HG03175 (cell line): Measurements from ENCODE around the gene ZBTB5.
A peak's percentile ranks its signal among the peaks of the same experiment; 100 is the strongest.
"Not testable (repeated sequence)": the region's sequence is repeated elsewhere in the genome, so short reads cannot be mapped to it uniquely, and the experiment has no call there.

Experiments used
- ATAC-seq: cut with Tn5 transposase; IDR thresholded peaks from one replicate; pipeline ENCODE4 v1.9.1; 2021; ENCODE audit warnings: mild to moderate bottlenecking, moderate library complexity; ENCODE audit not compliant: unreplicated experiment

The ZBTB5 gene

DNA sequence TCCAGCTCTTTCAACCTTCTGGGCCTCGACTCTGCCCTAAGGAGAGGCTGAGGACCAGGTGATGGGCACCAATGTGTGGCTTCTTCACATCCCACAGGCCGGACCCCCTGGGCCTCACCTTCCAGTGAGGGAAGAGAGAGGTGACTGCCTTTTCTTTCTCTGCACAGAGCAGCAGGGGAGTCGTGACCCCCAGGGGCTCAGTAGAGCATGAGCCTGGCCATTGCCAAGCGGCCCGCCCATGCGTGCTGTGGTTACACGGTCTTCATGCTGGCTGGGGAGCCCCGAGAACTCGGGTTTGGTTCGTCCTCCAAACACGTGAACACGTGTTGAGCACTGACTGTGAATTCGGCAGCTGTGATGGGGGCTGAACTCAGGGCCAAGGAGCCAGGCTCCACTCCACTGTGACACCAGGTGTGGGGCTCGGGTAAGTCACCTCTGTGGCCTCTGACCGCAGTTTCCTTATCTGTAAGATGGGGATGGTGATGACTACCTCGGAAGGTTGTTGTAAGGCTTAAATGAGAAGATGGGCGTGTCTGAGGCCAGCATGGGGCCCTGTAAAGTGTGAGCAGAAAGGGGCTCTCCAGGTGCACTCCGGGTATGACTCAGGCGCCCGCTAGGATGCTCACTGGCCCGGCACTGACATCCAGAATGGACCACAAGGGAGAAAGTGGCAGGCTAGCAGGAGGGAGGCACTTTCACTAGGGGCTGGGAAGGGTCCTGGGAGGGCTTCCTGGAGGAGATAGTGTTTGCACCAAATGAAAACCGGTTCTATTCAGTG is 56.1 kb downstream of the ZBTB5 start:
- ATAC-seq: peak; percentile 91

DNA sequence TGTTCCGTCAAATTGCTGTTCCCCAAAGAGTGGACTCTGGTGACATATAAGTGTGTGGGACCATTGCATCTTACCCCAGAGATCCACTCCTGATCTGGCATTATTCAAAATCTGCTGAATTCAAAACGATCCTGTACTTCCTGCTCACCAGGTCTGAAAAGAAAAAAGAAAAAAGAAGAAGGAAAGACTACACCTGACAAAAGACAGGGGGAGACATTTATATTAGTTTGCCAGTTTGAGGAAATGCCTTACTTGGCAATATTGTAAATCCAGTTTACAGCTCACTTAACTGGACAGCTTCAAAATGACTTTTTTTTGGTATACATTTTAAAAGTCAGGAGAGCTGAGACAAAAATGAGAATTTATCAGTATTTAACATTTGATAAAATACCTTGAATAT is 57.8 kb downstream of the ZBTB5 start:
- ATAC-seq: no peak

DNA sequence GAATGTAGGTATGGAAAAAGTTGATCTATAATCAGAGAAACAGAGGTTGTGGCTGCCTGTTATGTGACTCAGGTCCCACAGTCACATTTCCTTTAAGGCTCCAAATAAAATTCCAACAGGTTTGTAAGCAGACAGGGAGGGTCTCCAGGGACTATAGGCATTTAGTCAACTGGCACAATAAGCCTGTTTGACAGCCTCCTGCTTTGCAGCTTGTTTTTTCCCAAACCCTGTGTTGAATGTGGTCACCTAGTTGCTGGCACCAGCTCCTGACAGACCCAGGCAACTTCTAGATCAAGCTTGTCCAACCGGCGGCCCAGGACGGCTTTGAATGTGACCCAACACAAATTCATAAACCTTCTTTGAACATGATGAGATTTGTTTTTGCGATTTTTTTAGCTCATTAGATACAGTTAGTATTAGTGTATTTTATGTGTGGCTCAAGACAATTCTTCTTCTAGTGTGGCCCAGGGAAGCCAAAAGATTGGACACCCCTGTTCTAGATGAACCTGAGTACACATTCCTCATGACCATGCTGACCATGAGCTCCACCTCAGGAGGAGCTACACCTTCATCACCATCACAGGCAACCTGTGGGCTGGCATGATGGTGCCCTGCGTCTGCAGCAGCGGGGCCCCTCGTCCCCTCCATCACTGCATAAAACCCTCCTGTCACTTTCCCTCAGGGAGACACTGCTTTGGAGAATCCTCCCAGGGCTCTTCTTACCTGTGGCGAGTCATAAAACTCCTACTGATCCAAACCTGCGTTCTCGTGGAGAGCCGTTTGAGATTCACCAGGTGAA is 58.4 kb downstream of the ZBTB5 start:
- no peak for ATAC-seq

DNA sequence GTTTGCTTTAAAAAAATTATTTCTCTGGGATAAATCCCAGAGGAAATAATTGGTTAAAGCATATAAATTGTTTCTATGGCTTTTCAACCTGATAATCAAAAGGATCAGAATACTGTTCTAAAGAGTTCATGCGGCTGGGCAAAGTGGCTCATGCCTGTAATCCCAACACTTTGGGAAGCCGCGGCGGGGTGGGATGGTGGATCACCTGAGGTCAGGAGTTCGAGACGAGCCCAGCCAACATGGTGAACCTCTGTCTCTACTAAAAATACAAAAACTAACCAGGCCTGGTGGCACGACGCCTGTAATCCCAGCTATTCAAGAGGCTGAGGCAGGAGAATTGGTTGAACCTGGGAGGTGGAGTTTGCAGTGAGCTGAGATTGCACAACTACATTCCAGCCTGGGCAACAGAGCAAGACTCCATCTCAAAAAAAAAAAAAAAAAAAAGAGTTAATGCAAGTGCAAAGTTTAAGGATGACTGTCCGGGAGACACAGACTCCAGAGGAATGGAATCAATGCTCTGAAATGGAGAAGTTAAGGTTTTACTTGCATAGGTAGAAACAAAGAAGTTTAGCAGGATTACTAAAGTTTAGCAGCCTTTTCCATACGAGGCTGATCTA is 59.4 kb downstream of the ZBTB5 start:
- ATAC-seq: no peak

DNA sequence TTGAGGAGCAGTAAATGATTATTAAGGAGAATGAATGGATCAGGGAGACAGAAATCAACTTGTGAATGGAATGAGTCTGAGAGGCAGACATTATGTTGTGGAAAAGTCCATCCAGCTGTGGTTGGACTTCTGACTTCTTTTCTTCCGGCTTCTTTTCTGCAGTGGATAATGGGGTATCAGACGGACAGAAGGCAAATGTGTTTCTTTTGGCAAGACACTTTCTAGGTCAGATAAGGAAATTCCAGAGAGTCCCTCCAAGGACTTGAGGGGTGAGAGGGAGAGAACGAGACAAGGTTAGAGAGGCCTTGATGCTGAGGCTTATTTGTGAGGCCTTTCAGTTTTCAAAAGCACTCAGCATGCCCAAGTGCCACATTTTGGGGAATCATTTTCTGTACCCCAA is 59.9 kb downstream of the ZBTB5 start:
- ATAC-seq: no peak

DNA sequence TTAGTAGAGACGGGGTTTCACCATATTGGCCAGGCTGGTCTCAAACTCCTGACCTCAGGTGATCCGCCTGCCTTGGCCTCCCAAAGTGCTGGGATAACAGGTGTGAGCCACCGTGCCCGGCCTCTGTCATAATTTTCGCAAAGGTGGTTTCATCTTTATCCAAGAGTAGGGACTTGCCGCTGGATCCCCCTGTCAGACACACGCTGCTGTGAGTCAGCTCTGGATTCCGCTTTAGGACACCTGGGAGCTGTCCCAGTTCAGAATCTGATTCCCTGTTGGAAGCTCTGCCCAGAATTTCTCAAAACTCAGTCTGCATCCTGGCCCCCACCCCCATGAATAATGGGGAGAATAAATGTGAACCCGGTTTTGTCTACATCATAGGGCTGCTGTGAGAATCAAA is 60.7 kb downstream of the ZBTB5 start:
- ATAC-seq: no peak

DNA sequence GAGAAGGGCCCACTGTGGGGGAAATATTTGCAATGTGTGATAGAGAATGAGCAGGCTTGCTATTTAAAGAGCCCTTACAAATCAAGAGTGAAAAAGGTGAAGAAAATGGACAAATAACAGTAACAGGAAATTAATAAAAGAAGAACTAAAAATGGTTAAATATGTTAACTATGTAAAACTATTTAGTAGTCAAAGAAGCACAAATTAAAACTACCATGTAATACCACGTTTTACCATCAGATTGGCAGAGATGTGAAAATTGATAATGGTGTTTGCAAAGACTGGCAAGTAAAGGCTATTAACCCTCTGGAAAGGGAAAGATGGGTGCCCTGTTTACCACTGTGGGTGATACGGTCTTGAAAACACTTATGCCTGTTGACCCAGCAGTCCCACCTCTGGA is 65.9 kb downstream of the ZBTB5 start:
- ATAC-seq: no peak

DNA sequence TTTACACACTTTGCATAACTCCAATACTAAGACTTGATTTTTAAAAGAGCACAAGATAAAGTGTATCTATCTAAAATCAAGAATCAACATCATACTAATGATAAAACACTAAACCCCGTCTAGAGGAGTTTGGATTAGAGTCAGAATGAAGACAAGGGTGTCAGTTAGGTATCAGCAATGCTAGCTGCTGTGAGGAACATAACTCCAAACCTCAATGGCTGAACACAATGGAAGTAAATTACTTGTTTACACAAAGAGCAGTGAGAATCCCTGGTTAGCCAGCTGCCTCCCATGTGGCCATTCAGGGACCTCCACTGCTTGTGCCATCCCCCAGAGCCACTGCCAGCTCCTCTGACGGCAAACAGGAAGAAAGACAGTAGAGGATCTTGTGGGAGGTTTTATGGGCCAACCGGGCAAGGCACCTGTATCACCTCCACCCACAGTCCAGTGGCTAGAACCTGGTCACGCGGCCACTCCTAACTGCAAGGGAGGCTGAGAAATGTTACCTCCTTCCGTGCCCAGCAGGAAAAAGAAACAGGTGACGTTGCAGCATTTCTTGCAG is 66.7 kb downstream of the ZBTB5 start:
- ATAC-seq: no peak

DNA sequence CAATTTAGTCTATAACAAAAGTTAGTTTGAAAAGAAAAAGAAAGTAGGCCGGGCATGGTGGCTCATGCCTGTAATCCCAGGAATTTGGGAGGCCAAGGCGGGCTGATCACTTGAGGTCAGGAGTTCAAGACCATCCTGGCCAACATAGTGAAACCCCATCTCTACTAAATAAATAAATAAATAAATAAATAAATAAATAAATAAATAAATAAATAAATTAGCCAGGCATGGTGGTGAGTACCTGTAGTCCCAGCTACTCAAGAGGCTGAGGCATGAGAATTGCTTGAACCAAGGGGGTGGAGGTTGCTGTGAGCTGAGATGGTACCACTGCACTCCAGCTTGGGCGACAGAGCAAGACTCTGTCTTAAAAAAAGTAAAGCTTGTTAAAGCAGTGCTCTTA is 67.3 kb downstream of the ZBTB5 start:
- not testable (repeated sequence) for ATAC-seq

DNA sequence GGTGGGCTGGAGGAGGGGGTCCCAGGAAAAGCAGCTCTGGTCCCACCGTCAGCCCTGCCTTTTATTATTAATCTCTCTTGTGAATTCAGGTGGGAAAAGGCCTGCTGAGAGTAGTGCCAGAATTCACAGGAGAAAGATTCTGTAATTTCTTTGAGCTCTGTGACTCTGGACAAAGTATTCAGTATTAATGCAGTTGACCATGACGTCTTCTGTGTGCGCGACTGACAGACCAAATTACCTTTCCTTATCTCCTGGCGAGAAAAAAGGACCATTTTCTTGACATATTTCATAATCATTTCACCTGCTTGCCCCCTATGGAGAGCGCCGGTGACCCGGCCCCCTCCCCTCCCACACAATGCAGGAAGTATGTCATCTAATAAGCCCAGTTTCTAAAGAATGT is 69.6 kb downstream of the ZBTB5 start:
- ATAC-seq: no peak

DNA sequence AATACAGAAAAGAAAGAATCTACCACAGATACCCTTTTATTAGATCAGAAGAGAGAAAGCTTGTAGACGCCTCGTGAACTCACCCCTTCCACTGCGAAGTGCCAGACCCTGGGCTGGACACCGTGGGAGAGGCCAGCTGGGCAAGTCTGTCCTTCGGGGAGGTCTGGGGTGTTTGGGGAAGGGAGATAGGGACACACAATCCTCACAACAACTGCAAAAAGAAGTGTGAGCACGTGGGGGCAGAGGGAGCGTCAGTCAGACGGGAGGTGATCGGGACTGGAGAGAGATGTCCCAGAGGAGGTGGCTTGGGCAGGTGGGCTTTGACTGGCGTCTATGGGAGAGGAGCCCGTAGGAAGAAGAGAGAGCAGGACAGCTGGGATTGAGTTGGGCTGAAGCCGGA is 70.0 kb downstream of the ZBTB5 start:
- no peak for ATAC-seq

DNA sequence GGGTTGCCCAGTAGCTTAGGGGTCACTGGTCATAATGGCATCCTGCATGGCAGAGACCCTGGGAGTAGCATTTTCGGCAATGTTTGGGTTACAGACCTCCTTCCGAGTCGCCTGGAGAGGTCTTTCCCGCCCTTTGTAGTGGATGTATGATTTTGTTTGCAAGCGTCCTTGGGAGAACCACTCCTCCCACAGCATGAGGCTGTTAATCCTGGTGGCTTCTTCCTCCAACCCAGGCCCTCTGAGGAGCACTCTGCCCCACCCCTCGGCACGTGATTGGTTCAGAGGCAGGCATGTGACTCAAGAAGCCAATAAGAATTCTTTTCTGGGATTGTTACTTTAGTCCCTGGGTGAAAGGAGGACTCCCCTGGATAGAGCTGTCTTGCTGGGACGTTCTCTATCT is 73.0 kb downstream of the ZBTB5 start:
- no peak for ATAC-seq

DNA sequence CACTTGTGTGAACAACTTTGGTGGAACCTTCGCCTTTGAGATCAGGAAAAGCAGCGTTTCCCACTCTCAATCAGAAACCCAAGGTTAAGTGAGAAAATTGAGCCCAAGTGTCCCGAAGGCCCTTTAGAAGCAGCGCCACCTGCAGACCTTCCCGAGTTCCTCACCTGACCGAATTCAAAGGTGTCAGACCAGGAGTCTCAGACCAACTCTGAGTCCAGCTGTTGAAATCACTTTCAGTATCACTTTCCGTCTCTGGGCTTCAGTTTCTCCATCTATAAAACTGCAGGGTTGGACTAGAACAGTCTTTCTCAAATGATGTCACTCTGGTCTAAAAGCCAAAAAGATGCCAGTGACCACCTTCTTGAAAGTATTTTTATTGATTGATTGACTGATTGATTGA is 74.5 kb downstream of the ZBTB5 start:
- ATAC-seq: peak; percentile 87
